ENCODE results near the gene GABRR2.

GRCh38 chr6:89348372-89348771 is 33.3 kb upstream of the GABRR2 start:
- TF ChIP-seq CTCF (IDR thresholded peaks at IDR 0.05) (no peak), POLR2A (IDR thresholded peaks at IDR 0.05) (no peak)

Data from Peyer's patch (tissue), 4 donors.